GM23338 (cell line): ENCODE measurements around the gene CLEC14A.

Source experiments
- CREB1 ChIP-seq: fragments of 250-450 bp; sonication (Bioruptor Pico); IDR thresholded peaks from 2 replicates; pipeline ENCODE4 v1.5.0; 2020; ENCODE audit warnings: low read depth, mild to moderate bottlenecking, moderate library complexity
- ETS1 ChIP-seq: IDR thresholded peaks from 2 replicates; pipeline ENCODE4 v1.6.1; 2016; ENCODE audit warnings: antibody characterized with exemption
- EZH2 ChIP-seq: fragments of 200-600 bp; sonication (generic); IDR thresholded peaks from one replicate; pipeline ENCODE4 v1.8.0; 2017; ENCODE audit warnings: antibody characterized with exemption, mild to moderate bottlenecking, low read depth; ENCODE audit not compliant: unreplicated experiment
- EZH2phosphoT487 ChIP-seq: fragments of 200-600 bp; sonication (generic); IDR thresholded peaks from one replicate; pipeline ENCODE4 v1.8.1; 2018; ENCODE audit warnings: antibody characterized with exemption; ENCODE audit not compliant: unreplicated experiment
- JUNB ChIP-seq: IDR thresholded peaks from one replicate; pipeline ENCODE4 v1.6.1; 2016; ENCODE audit warnings: antibody characterized with exemption; ENCODE audit not compliant: unreplicated experiment
- POLR2AphosphoS5 ChIP-seq: IDR thresholded peaks from 2 replicates; pipeline ENCODE4 v1.6.1; 2016; ENCODE audit warnings: antibody characterized with exemption, low read depth
- REST ChIP-seq: IDR thresholded peaks from one replicate; pipeline ENCODE4 v1.6.1; 2018; ENCODE audit warnings: antibody characterized with exemption; ENCODE audit not compliant: unreplicated experiment
- STAT1 ChIP-seq: IDR thresholded peaks from one replicate; pipeline ENCODE4 v1.6.1; 2016; ENCODE audit warnings: antibody characterized with exemption; ENCODE audit not compliant: unreplicated experiment
- ZNF462 ChIP-seq: fragments of 250-450 bp; sonication (Bioruptor Pico); IDR thresholded peaks from 2 replicates; pipeline ENCODE4 v1.5.0; 2020; ENCODE audit warnings: mild to moderate bottlenecking, moderate library complexity
- TF ChIP-seq, protein P1 (sequence below), 2 experiments: fragments of 200-600 bp in 1 of 2; sonication (generic) in 1 of 2; conservative IDR thresholded peaks; 2 replicates each; pipeline versions ENCODE4 v1.5.1 to v1.6.1; 2016 to 2017; ENCODE audit warnings: antibody characterized with exemption in 2 of 2, low read depth in 2 of 2, mild to moderate bottlenecking in 2 of 2, moderate library complexity in 1 of 2

DNA sequence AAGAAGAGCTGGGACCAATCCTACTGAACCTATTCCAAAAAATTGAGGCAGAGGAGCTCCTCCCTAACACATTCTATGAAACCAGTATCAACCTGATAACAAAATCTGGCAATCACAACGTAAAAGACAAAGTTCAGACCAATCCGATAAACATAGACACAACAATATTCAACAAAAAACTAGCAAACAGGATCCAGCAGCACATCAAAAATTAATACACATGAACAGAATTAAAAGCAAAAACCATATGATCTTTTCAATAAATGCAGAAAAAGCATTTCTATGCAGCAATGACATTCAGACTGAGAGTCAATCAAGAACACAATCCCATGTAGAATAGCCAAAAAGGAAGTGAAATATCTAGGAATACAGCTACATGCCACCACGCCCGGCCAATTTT, 7.0 kb upstream of the CLEC14A start:
- TF ChIP-seq, protein P1, sequence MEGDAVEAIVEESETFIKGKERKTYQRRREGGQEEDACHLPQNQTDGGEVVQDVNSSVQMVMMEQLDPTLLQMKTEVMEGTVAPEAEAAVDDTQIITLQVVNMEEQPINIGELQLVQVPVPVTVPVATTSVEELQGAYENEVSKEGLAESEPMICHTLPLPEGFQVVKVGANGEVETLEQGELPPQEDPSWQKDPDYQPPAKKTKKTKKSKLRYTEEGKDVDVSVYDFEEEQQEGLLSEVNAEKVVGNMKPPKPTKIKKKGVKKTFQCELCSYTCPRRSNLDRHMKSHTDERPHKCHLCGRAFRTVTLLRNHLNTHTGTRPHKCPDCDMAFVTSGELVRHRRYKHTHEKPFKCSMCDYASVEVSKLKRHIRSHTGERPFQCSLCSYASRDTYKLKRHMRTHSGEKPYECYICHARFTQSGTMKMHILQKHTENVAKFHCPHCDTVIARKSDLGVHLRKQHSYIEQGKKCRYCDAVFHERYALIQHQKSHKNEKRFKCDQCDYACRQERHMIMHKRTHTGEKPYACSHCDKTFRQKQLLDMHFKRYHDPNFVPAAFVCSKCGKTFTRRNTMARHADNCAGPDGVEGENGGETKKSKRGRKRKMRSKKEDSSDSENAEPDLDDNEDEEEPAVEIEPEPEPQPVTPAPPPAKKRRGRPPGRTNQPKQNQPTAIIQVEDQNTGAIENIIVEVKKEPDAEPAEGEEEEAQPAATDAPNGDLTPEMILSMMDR (conservative IDR thresholded peaks at IDR 0.05; ENCODE audit: low read depth in 2 of 2) = no peak
- TF ChIP-seq POLR2AphosphoS5 (no peak), REST (no peak), EZH2 (no peak), EZH2phosphoT487 (no peak), CREB1 (CRISPR knock-in tag) (no peak), JUNB (no peak), ZNF462 (CRISPR knock-in tag) (no peak), ETS1 (no peak), STAT1 (no peak)
